ENCODE data around the gene CBX8. TPM values are rescaled to one million over a fixed set of nuclear protein-coding genes. Genes with fewer than 3 reads are reported as not detected.

Gene CBX8
- total RNA-seq, 3 donors from 2014 or later (not counting 1 experiment from before 2014, with no cell fraction given) = 4.0 to 6.4 (median 5.8) TPM

DNA sequence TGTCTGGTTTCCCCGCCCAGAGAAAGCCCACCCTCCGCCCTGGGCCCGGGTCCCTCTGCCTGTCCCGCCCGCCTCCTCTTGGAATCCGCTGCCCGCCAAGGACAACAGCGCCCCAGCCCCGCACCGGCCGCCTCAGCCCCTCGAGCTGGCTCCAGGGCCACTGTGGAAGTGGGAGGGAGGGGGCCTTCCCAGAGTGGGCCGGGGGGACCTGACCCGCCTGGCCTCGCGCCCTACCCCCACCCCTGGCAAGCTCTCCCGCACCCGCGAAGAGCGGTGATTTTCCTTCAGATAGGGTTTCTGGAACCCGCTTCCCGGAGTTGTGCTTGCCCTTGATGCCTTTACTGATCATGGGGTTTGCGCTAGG is 2.3 kb upstream of the CBX8 start:
- peaks cover 18% of the 10 kb centered on the region for H3K9me3 ChIP-seq (ENCODE audit: control insufficient read depth, insufficient read depth, low read length)
- no peak for ATAC-seq
- 12% methylated on average over 23 of the region's 23 CpGs for WGBS (ENCODE audit: insufficient coverage)
- peaks cover 74% of the 10 kb centered on the region for H3K4me1 ChIP-seq (ENCODE audit: control insufficient read depth, insufficient read depth, low read length)
- H3K27me3 Mint-ChIP-seq (ENCODE audit: low read depth in 2 of 2) = peaks cover 31 to 34% of the 10 kb centered on the region in 2 donors
- no peaks in the 10 kb centered on the region for H3K9me3 Mint-ChIP-seq
- no peaks in the 10 kb centered on the region for H3K36me3 Mint-ChIP-seq
- H3K27ac ChIP-seq (ENCODE audit: low read length) = no peak overlapping the region
- TF ChIP-seq, protein P1, sequence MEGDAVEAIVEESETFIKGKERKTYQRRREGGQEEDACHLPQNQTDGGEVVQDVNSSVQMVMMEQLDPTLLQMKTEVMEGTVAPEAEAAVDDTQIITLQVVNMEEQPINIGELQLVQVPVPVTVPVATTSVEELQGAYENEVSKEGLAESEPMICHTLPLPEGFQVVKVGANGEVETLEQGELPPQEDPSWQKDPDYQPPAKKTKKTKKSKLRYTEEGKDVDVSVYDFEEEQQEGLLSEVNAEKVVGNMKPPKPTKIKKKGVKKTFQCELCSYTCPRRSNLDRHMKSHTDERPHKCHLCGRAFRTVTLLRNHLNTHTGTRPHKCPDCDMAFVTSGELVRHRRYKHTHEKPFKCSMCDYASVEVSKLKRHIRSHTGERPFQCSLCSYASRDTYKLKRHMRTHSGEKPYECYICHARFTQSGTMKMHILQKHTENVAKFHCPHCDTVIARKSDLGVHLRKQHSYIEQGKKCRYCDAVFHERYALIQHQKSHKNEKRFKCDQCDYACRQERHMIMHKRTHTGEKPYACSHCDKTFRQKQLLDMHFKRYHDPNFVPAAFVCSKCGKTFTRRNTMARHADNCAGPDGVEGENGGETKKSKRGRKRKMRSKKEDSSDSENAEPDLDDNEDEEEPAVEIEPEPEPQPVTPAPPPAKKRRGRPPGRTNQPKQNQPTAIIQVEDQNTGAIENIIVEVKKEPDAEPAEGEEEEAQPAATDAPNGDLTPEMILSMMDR (IDR thresholded peaks at IDR 0.05) = no peak
- peak in 1 of 2 donors; percentile 48 for DNase-seq
- H3K27me3 ChIP-seq (ENCODE audit: control insufficient read depth, insufficient read depth, low read length) = peaks cover 63% of the 10 kb centered on the region
- H3K27ac Mint-ChIP-seq = peak overlapping the region; percentile 67 to 72
- peak overlapping the region; percentile 73 for H3K4me3 Mint-ChIP-seq
- peaks cover 3% of the 10 kb centered on the region for H3K36me3 ChIP-seq (ENCODE audit: control insufficient read depth, insufficient read depth, low read length)
- H3K4me3 ChIP-seq (ENCODE audit: low read length) = no peak overlapping the region
- peaks cover 33 to 45% of the 10 kb centered on the region in 2 donors for H3K4me1 Mint-ChIP-seq
- intact Hi-C loops (cut with micrococcal nuclease) = loop anchor here (5.0 kb wide), 1 partner anchor 52 kb away; no protein-coding TSS in a partner anchor

DNA sequence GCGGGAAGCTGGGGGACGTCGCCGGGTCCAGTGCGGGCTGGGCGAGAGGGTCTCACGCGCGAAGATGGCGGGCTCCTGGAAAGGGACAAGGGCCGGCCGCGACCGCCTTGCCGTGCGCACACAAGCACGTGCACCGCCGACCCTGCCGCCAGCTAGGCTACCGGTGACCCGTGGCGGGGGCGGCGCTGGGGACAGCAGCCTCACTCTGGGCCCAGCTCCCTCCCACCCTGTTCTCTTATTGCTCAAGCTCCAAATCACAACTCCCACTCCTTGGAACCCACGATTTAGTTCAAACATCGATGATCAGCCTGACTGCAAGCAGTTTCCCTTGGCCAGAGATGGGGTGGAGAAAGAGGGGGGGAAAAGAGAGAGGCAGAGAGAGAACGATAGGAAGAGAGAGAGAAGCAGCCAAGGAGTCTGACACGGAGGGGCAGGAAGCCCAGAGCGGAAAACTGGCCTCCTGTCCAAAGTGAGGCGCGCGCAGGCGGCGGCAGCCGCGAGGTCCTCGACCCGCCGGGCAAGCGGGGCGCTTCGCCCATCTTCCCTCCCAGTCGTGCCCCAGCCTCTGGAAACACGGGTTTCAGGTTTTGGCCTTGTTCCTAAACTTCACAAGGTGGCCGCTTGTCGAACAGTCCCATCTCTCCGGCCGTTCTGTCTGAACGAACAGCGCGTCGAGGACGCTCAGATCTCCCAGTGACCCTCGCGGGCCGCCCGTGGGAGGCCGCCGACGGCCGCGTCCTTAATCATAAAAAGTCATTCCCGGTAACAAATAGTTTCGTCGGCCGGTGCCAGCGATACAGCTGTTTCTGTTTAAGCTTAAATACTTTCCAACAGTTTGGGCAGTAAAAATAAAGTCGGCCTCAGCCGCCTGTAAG is 1.7 kb upstream of the CBX8 start:
- H3K4me3 Mint-ChIP-seq = peak overlapping the region; percentile 78
- ATAC-seq (no peak), DNase-seq (peak in 1 of 2 donors; percentile 49)
- Histone ChIP-seq H3K4me1 (ENCODE audit: control insufficient read depth, insufficient read depth, low read length) (peaks cover 68% of the 10 kb centered on the region), H3K9me3 (ENCODE audit: control insufficient read depth, insufficient read depth, low read length) (peaks cover 14% of the 10 kb centered on the region), H3K27me3 (ENCODE audit: control insufficient read depth, insufficient read depth, low read length) (peaks cover 58% of the 10 kb centered on the region), H3K27ac (ENCODE audit: low read length) (no peak overlapping the region), H3K4me3 (ENCODE audit: low read length) (no peak overlapping the region), H3K36me3 (ENCODE audit: control insufficient read depth, insufficient read depth, low read length) (peaks cover 3% of the 10 kb centered on the region)
- peaks cover 31 to 35% of the 10 kb centered on the region in 2 donors for H3K27me3 Mint-ChIP-seq (ENCODE audit: low read depth in 2 of 2)
- intact Hi-C loops (cut with micrococcal nuclease) = loop anchor here (5.0 kb wide), 1 partner anchor 51 kb away; no protein-coding TSS in a partner anchor
- H3K27ac Mint-ChIP-seq = peak overlapping the region; percentile 67 to 72
- WGBS (ENCODE audit: insufficient coverage) = 4% methylated on average over 69 of the region's 70 CpGs
- H3K36me3 Mint-ChIP-seq = no peaks in the 10 kb centered on the region
- H3K9me3 Mint-ChIP-seq = no peaks in the 10 kb centered on the region
- TF ChIP-seq, protein P1 (IDR thresholded peaks at IDR 0.05) = no peak
- H3K4me1 Mint-ChIP-seq = peaks cover 33 to 42% of the 10 kb centered on the region in 2 donors

GRCh38 chr17:79797492-79798298 is 818 bp upstream of the CBX8 start:
- H3K36me3 ChIP-seq (ENCODE audit: control insufficient read depth, insufficient read depth, low read length) = peaks cover 3% of the 10 kb centered on the region
- H3K27me3 ChIP-seq (ENCODE audit: control insufficient read depth, insufficient read depth, low read length) = peaks cover 56% of the 10 kb centered on the region
- peaks cover 8% of the 10 kb centered on the region for H3K9me3 ChIP-seq (ENCODE audit: control insufficient read depth, insufficient read depth, low read length)
- peaks cover 33 to 41% of the 10 kb centered on the region in 2 donors for H3K4me1 Mint-ChIP-seq
- H3K4me1 ChIP-seq (ENCODE audit: control insufficient read depth, insufficient read depth, low read length) = peaks cover 60% of the 10 kb centered on the region
- TF ChIP-seq, protein P1 (IDR thresholded peaks at IDR 0.05) = no peak
- no peaks in the 10 kb centered on the region for H3K36me3 Mint-ChIP-seq
- peak overlapping the region; percentile 13 for H3K4me3 ChIP-seq (ENCODE audit: low read length)
- peak; percentile 0 to 2 (median 1) for ATAC-seq
- H3K27ac Mint-ChIP-seq = peak overlapping the region; percentile 75 to 90
- no peak overlapping the region for H3K27ac ChIP-seq (ENCODE audit: low read length)
- H3K27me3 Mint-ChIP-seq (ENCODE audit: low read depth in 2 of 2) = peaks cover 31 to 35% of the 10 kb centered on the region in 2 donors
- H3K4me3 Mint-ChIP-seq = peak overlapping the region; percentile 91
- no peaks in the 10 kb centered on the region for H3K9me3 Mint-ChIP-seq
- under 1% methylated on average over 85 of the region's 89 CpGs for WGBS (ENCODE audit: insufficient coverage)
- peak in 1 of 2 donors; percentile 45 for DNase-seq
- intact Hi-C loops (cut with micrococcal nuclease) = loop anchor here (2.0 to 5.0 kb wide), 3 partner anchors 13 to 50 kb away; partner anchors contain the start of gene CBX4

All from natural killer cell (primary cell).